GM23338 (cell line): ENCODE data around the gene RAB31. TPM values are rescaled to one million over a fixed set of nuclear protein-coding genes. Genes with fewer than 3 reads are reported as not detected.

ENCODE experiments used
- EZH2 ChIP-seq: fragments of 200-600 bp; sonication (generic); IDR thresholded peaks from one replicate; pipeline ENCODE4 v1.8.0; 2017; ENCODE audit warnings: antibody characterized with exemption, mild to moderate bottlenecking, low read depth; ENCODE audit not compliant: unreplicated experiment
- EZH2phosphoT487 ChIP-seq: fragments of 200-600 bp; sonication (generic); IDR thresholded peaks from one replicate; pipeline ENCODE4 v1.8.1; 2018; ENCODE audit warnings: antibody characterized with exemption; ENCODE audit not compliant: unreplicated experiment
- NANOG ChIP-seq: IDR thresholded peaks from 2 replicates; pipeline ENCODE4 v1.6.1; 2016; ENCODE audit warnings: antibody characterized with exemption, borderline replicate concordance
- POLR2AphosphoS5 ChIP-seq: IDR thresholded peaks from 2 replicates; pipeline ENCODE4 v1.6.1; 2016; ENCODE audit warnings: antibody characterized with exemption, low read depth
- REST ChIP-seq: IDR thresholded peaks from one replicate; pipeline ENCODE4 v1.6.1; 2018; ENCODE audit warnings: antibody characterized with exemption; ENCODE audit not compliant: unreplicated experiment
- ZNF114 ChIP-seq: fragments of 250-450 bp; sonication (Bioruptor Pico); IDR thresholded peaks from 2 replicates; pipeline ENCODE4 v1.5.0; 2020; ENCODE audit warnings: mild to moderate bottlenecking, moderate library complexity
- ZNF462 ChIP-seq: fragments of 250-450 bp; sonication (Bioruptor Pico); IDR thresholded peaks from 2 replicates; pipeline ENCODE4 v1.5.0; 2020; ENCODE audit warnings: mild to moderate bottlenecking, moderate library complexity
- polyA plus RNA-seq: library from polyadenylated mRNA; unstranded; fragments of >200 nt; fragmentation: Nextera tagmentation; extraction: Ambion mirVana; gene quantifications from 2 replicates; pipeline ENCODE4 v1.2.1, GENCODE V29; 2016
- total RNA-seq: library from RNA; depleted of rRNA; stranded (reverse); fragments of >200 nt; shearing (Covaris generic); gene quantifications from 2 replicates; pipeline ENCODE4 v1.2.3, GENCODE V29; 2014

Gene RAB31
- total and polyA plus RNA-seq, 2 experiments from 2014 or later: 33.8 to 46.1 TPM

GRCh38 chr18:9823805-9824473 lies 115.8 kb downstream of the RAB31 start (continued):
- TF ChIP-seq REST: no peak
- no peak for TF ChIP-seq ZNF462 (CRISPR knock-in tag)
- no peak for TF ChIP-seq EZH2
- TF ChIP-seq ZNF114 (CRISPR knock-in tag): no peak
- TF ChIP-seq POLR2AphosphoS5: no peak
- no peak for TF ChIP-seq EZH2phosphoT487
- TF ChIP-seq NANOG: no peak
